SK-N-SH (cell line): ENCODE results near the gene PALM3.

Source experiments
- POLR2AphosphoS5 ChIP-seq: IDR thresholded peaks from 2 replicates; pipeline ENCODE4 v1.6.1; 2012; ENCODE audit warnings: low read depth, low read length
- RAD21 ChIP-seq: IDR thresholded peaks from 2 replicates; pipeline ENCODE4 v1.6.1; 2012; ENCODE audit warnings: mild to moderate bottlenecking, low read length
- TF ChIP-seq, protein P1 (sequence below): fragments of 200-600 bp; sonication (generic); IDR thresholded peaks from 2 replicates; pipeline ENCODE4 v1.6.1; 2017; ENCODE audit warnings: antibody characterized with exemption, mild to moderate bottlenecking, moderate library complexity
- TF ChIP-seq, protein P2 (sequence below): fragments of 150-350 bp; IDR thresholded peaks from 2 replicates; pipeline ENCODE4 v1.6.1; 2017; ENCODE audit warnings: antibody characterized with exemption, low read length, low read depth, borderline replicate concordance
- TF ChIP-seq, protein P3 (sequence below): IDR thresholded peaks from 2 replicates; pipeline ENCODE4 v1.4.0; 2012; ENCODE audit warnings: low read depth

DNA sequence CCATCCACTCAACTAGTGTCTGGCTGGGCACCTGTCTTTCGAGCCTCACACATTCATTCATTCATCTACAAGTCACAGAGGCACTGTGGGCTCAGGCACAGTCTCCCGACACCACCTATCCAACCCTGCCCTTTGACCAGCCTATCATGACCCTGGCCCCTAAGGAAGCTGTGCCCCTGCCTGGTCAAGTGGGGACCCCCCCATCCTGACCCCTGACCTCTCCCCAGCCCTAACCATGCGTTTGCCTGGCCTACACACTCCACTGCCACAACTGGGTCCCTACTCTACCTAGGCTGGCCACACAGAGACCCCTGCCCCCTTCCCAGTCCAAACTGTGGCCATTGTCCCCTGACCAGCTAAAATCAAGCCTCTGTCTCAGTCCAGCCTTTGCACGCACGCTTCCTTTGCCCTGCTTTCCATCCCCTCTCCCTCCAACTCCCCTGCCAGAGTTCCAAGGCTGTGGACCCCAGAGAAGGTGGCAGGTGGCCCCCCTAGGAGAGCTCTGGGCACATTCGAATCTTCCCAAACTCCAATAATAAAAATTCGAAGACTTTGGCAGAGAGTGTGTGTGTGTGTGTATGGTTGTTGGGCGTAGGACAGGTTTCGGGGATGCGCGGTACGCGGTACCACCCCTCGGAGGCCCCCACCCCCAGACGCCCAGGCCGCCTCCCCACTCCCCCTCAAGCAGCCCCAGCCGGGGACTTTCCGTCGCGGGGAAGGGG is 30.7 kb downstream of the PALM3 start:
- TF ChIP-seq, protein P1, sequence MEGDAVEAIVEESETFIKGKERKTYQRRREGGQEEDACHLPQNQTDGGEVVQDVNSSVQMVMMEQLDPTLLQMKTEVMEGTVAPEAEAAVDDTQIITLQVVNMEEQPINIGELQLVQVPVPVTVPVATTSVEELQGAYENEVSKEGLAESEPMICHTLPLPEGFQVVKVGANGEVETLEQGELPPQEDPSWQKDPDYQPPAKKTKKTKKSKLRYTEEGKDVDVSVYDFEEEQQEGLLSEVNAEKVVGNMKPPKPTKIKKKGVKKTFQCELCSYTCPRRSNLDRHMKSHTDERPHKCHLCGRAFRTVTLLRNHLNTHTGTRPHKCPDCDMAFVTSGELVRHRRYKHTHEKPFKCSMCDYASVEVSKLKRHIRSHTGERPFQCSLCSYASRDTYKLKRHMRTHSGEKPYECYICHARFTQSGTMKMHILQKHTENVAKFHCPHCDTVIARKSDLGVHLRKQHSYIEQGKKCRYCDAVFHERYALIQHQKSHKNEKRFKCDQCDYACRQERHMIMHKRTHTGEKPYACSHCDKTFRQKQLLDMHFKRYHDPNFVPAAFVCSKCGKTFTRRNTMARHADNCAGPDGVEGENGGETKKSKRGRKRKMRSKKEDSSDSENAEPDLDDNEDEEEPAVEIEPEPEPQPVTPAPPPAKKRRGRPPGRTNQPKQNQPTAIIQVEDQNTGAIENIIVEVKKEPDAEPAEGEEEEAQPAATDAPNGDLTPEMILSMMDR: no peak
- TF ChIP-seq POLR2AphosphoS5 (no peak), RAD21 (no peak)
- TF ChIP-seq, protein P2, sequence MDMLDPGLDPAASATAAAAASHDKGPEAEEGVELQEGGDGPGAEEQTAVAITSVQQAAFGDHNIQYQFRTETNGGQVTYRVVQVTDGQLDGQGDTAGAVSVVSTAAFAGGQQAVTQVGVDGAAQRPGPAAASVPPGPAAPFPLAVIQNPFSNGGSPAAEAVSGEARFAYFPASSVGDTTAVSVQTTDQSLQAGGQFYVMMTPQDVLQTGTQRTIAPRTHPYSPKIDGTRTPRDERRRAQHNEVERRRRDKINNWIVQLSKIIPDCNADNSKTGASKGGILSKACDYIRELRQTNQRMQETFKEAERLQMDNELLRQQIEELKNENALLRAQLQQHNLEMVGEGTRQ: no peak
- TF ChIP-seq, protein P3, sequence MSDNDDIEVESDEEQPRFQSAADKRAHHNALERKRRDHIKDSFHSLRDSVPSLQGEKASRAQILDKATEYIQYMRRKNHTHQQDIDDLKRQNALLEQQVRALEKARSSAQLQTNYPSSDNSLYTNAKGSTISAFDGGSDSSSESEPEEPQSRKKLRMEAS: no peak
